ENCODE data around the gene FGFR2. TPM values are rescaled to one million over a fixed set of nuclear protein-coding genes. Genes with fewer than 3 reads are reported as not detected.

FGFR2 gene
- total and polyA plus RNA-seq, 9 of the 15 experiments (the other 6 are each of a cell fraction or from before 2014, with no cell fraction given), result 0.20 TPM; not detected in 8

DNA sequence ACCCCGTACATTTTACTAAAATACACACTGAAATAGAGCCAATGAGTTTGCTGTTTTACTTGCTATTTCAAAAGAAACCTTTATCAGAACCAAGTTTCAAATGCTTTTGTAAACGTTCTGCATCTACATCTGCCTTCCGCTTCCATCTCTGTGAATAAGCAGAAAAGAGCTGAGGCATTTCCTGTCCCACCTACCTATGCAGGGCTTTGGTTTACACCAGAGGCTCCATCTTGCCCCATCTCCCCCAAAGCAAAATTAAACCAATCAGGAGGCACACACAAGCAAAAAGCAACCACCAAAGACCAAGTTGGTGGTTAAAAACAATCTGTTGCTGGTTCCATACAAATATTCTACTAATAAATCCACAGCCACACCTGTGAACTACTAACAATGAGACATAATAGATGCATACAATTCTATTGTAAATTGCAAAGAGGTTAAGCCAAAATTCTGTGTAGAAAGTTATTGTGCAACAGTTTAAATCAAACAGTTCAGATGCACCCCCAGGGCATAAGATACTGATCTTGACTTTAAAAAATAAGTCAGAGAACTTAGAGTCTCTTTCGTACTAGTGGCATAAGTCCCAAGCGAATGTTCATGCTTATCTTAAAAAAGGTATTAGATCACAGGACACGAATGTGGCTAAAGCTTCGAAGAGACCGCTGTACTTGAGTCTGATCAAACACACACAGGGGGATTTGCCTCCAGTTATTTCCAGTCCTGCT lies 83.9 kb downstream of the FGFR2 start (continued):
- TF ChIP-seq, protein P1, sequence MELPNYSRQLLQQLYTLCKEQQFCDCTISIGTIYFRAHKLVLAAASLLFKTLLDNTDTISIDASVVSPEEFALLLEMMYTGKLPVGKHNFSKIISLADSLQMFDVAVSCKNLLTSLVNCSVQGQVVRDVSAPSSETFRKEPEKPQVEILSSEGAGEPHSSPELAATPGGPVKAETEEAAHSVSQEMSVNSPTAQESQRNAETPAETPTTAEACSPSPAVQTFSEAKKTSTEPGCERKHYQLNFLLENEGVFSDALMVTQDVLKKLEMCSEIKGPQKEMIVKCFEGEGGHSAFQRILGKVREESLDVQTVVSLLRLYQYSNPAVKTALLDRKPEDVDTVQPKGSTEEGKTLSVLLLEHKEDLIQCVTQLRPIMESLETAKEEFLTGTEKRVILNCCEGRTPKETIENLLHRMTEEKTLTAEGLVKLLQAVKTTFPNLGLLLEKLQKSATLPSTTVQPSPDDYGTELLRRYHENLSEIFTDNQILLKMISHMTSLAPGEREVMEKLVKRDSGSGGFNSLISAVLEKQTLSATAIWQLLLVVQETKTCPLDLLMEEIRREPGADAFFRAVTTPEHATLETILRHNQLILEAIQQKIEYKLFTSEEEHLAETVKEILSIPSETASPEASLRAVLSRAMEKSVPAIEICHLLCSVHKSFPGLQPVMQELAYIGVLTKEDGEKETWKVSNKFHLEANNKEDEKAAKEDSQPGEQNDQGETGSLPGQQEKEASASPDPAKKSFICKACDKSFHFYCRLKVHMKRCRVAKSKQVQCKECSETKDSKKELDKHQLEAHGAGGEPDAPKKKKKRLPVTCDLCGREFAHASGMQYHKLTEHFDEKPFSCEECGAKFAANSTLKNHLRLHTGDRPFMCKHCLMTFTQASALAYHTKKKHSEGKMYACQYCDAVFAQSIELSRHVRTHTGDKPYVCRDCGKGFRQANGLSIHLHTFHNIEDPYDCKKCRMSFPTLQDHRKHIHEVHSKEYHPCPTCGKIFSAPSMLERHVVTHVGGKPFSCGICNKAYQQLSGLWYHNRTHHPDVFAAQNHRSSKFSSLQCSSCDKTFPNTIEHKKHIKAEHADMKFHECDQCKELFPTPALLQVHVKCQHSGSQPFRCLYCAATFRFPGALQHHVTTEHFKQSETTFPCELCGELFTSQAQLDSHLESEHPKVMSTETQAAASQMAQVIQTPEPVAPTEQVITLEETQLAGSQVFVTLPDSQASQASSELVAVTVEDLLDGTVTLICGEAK (IDR thresholded peaks at IDR 0.05), result no peak
- TF ChIP-seq, protein P1 (CRISPR knock-in tag; IDR thresholded peaks at IDR 0.05), result no peak
- TF ChIP-seq ZNF668 (CRISPR knock-in tag; IDR thresholded peaks at IDR 0.05), result no peak
- no peak for TF ChIP-seq TRIM28 (IDR thresholded peaks at IDR 0.05)
- no peak for TF ChIP-seq ZBTB12 (CRISPR knock-in tag; IDR thresholded peaks at IDR 0.05)
- no peak for TF ChIP-seq ELF2 (CRISPR knock-in tag; IDR thresholded peaks at IDR 0.05)
- no peak for TF ChIP-seq TEAD4 (IDR thresholded peaks at IDR 0.05; ENCODE audit: low read length)
- TF ChIP-seq TEAD4 (CRISPR knock-in tag; IDR thresholded peaks at IDR 0.05; ENCODE audit: borderline replicate concordance), result no peak
- TF ChIP-seq NFIX (CRISPR knock-in tag; IDR thresholded peaks at IDR 0.05; ENCODE audit: low read depth), result no peak
- TF ChIP-seq EP400 (IDR thresholded peaks at IDR 0.05), result no peak
- TF ChIP-seq ZBTB7A (IDR thresholded peaks at IDR 0.05; ENCODE audit: borderline replicate concordance, control insufficient read depth, low read depth, low read length), result no peak
- TF ChIP-seq ZC3H4 (CRISPR knock-in tag; IDR thresholded peaks at IDR 0.05; ENCODE audit: borderline replicate concordance), result no peak
- TF ChIP-seq ERF (CRISPR knock-in tag; IDR thresholded peaks at IDR 0.05), result no peak
